Measurements from ENCODE around the gene KAT6B.

Gene KAT6B

GRCh38 chr10:74994854-74995253 lies 168.5 kb downstream of the KAT6B start:
- DNase-seq = peak; percentile 27

- no peak for DNase-seq
These were observed 169.4 kb downstream of the KAT6B start for GRCh38 chr10:74995806-74996205.

- DNase-seq = no peak
These were observed 170.8 kb downstream of the KAT6B start for GRCh38 chr10:74997163-74997562.

GRCh38 chr10:75000748-75001321 lies 174.4 kb downstream of the KAT6B start:
- no peak for DNase-seq

DNA sequence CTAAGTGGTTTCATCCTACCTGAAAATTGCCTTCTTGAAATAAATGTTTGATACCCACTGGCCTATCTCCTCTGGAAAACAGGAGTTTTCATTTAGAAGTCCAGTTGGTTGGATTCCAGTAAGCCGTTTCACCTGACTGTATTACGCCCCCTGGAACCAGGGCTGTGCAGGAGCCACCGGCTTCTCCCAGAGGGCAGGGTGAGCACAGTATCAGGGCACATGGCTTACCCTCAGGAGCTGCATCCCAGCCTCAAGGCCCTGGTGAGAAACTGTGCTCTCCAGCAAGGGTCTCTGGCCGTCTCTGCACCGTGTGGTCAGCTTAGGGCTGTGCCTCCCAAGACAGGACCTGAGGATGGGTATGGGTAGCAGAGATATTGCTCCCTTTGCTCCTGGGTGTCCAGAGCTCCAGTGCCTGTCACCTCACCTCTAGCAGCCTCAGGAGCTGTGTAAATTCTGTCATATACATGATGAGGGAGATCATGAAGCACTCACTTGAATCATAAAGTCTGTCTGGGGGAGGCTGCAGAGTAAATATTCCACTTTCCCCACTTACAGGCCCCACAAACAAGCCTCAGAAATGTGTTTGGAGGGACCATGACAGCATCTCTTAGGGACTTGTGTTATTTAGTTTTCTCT lies 175.4 kb downstream of the KAT6B start:
- DNase-seq = no peak

DNA sequence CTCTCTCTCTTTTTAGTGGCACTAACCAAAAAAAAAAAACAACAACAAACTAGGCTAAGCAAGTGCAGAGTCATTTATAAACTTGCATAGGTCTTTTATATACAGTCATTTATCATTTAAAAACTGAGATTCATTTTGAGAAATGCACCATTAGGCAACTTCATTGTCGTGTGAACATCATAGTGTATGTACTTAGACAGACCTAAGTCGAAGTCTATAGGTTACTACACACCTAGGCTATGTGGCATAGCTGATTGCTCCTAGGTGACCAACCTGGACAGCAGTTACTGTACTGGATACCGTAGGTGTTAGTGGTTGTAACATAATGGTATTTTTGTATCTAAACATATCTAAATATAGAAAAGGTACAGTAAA lies 175.9 kb downstream of the KAT6B start:
- peak; percentile 39 for DNase-seq

GRCh38 chr10:75002967-75003594 lies 176.7 kb downstream of the KAT6B start:
- DNase-seq = no peak

GRCh38 chr10:75003891-75004290 lies 177.5 kb downstream of the KAT6B start:
- no peak for DNase-seq

DNA sequence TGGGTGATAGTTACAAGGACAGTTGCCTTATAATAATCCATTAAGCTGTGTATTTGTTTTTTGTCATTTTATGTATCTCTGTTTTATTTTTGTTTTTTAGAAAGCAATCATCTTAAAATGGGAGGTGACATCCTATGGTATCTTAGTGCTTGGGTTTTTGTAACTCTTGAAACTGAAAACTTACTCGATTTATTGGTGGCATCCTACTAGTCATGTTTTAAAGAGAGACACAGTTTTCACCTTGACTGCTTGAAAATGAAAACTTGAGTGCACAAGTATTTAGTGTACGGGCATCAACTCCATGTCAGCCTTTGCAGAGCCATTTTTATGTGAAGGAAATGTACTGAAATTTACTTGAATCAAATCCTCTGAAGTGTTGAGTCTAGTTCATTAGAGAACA lies 181.2 kb downstream of the KAT6B start:
- DNase-seq = no peak

- no peak for DNase-seq
These were observed 182.6 kb downstream of the KAT6B start for GRCh38 chr10:75008952-75009351.

- no peak for DNase-seq
These were observed 183.0 kb downstream of the KAT6B start for GRCh38 chr10:75009426-75009825.

GRCh38 chr10:75010373-75010772 lies 184.0 kb downstream of the KAT6B start:
- DNase-seq = no peak

GRCh38 chr10:75011221-75011620 lies 184.8 kb downstream of the KAT6B start:
- no peak for DNase-seq

GRCh38 chr10:75012471-75012870 lies 186.1 kb downstream of the KAT6B start:
- no peak for DNase-seq

DNA sequence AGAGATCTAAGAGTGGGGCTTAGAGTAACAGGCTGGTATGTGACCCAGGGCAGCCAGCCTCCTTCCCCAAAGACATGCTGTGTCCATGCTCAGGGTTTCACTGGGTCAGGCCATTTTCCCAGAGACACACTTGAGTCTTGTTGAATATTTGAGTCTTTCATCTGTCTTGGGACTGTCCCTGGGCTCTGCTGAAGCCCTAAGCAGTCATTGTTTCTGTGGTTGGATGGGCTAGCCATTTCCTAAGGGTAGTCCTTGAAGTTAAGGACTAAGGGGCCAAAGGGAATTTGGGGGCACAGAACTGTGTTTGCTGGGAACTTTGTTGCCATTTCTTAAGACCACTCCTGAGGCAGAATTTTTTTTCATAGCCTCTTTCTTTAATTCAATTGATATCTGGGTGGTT lies 186.6 kb downstream of the KAT6B start:
- no peak for DNase-seq

- DNase-seq = peak; percentile 25
These were observed 187.1 kb downstream of the KAT6B start for GRCh38 chr10:75013522-75013921.

GRCh38 chr10:75014516-75015230 lies 188.3 kb downstream of the KAT6B start:
- peak; percentile 20 for DNase-seq

- no peak for DNase-seq
These were observed 189.0 kb downstream of the KAT6B start for GRCh38 chr10:75015442-75015841.

DNA sequence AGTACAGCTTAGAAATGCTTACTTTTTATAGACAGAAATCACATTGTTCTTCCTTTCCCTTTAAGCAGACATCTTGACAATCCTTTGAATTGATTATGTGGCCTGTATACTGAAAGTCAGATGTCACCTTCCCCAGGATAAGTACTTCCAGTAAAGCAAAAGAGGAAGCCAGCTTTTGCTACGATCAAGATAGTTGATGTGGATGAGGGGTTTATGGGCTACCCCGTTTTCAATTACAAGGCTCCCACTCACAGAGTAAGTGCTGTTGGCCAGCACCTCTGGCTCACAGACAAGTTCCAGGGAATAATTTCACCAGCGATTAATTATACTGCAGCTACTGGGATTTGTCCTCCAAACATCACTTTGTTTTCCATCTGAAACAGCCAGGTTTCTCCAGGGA lies 189.9 kb downstream of the KAT6B start:
- no peak for DNase-seq

DNA sequence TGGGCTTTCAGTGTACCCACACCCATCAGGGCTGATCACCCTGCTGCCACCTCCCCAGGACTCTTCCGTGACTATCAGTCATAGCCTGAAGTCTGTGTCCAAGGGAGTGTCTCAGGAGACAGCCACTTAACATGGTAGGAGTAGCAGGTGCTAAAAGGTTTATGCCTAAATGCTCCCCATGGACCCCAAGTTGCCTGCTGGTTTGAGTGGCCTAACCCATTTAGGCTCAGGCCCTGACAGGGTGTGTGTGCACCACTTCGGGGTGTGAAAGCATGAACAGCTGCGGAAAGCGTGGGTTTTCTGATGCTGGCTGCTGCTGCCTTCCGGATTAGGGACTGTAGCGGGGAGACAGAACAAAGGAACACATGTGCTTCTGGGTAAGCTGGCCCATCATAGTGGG lies 191.9 kb downstream of the KAT6B start:
- no peak for DNase-seq

- no peak for DNase-seq
These were observed 192.4 kb downstream of the KAT6B start for GRCh38 chr10:75018686-75019307.

DNA sequence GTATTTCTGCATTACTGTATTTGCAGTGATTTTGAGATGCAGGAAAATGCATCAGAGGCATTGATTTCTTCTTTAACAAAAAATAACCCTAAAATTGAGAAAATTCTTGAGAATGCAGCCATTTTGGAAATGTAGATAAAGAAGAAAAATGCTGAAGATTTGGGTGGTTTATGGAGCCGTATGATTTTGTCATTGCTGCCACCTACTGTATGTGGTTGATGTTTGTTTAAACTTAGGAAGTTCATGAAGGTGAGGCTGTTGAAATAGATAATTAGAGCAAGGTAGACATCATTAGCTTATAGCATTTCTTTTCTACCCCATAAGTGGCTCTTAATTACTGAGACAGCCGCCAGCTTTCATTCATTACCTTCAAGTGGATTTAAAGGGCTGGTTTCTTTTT lies 193.0 kb downstream of the KAT6B start:
- DNase-seq = peak; percentile 31

GRCh38 chr10:75020168-75020567 lies 193.8 kb downstream of the KAT6B start:
- no peak for DNase-seq

Measured in activated CD4-positive, alpha-beta T cell treated with anti-CD3 and anti-CD28 coated beads, Interleukin-2, amount 50 U/mL, for 16 hours (primary cell).